Measurements from ENCODE around the gene NECAB3.

NECAB3 gene

GRCh38 chr20:33624399-33624798, 49.8 kb downstream of the NECAB3 start:
- no peak for DNase-seq (ENCODE audit: low read depth, low spot score)

DNA sequence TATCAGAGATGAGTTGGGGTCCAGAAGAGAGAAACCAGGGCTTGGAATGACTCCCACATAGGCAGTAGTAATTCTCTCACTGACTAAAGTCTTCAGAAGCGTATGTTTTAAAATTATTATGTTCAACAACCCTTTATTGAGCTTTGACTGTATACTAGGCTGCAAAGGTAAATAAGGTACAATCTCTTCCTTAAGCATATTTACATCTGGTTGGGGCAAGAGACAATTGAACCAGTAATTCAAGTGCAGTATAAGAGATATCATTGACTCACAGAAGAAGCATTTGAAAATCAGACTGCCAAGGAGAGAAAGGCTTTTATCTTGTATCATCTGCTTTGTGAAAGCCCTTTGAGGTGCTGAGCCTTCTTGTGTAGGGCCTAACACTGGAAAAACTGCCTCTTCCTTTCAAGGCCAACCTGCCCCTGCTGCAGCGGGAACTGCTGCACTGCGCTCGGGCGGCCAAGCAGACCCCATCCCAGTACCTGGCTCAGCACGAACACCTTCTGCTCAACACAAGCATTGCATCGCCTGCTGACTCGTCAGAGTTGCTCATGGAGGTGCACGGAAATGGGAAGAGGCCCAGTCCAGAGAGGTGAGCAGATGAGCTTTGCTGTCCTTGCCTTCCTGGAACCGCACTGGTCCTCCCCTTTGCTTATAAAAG, 51.4 kb downstream of the NECAB3 start:
- no peak for DNase-seq (ENCODE audit: low read depth, low spot score)

GRCh38 chr20:33621717-33622400, 52.4 kb downstream of the NECAB3 start:
- DNase-seq (ENCODE audit: low read depth, low spot score), result no peak

- DNase-seq (ENCODE audit: low read depth, low spot score), result no peak
These were observed 62.2 kb downstream of the NECAB3 start for GRCh38 chr20:33612001-33612400.

- no peak for DNase-seq (ENCODE audit: low read depth, low spot score)
These were observed 63.1 kb downstream of the NECAB3 start for GRCh38 chr20:33611106-33611505.

GRCh38 chr20:33609504-33609903, 64.7 kb downstream of the NECAB3 start:
- no peak for DNase-seq (ENCODE audit: low read depth, low spot score)
